Measurements from ENCODE around the gene PIGM.
A peak's percentile ranks its signal among the peaks of the same experiment; 100 is the strongest.

PIGM gene

GRCh38 chr1:160022330-160023310 lies 9.2 kb downstream of the PIGM start:
- DNase-seq (ENCODE audit: low spot score), result no peak

- no peak for DNase-seq (ENCODE audit: low spot score)
Measured at GRCh38 chr1:160021376-160022074, 10.3 kb downstream of the PIGM start.

- no peak for DNase-seq (ENCODE audit: low spot score)
Measured at GRCh38 chr1:160020196-160020595, 11.6 kb downstream of the PIGM start.

- DNase-seq (ENCODE audit: low spot score), result peak; percentile 65
Measured at GRCh38 chr1:160018900-160019299, 12.9 kb downstream of the PIGM start.

DNA sequence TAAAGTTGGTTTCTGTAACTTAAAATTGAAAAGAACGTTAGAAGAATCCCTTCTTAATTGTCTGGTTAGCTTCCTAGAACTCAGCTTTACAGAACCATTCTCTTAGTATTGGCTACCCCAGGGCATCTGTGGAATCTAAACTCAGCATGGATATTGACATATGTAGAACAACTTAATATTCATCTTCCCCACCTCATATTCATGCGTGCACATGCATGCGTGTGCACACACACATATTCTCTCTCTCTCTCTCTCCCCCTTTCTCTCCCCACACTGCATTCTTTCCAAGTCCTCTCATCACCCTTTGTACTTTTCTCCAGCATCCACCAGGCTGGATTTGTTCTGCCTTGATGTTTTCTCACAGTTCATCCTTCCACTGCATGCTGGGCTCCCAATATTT lies 13.4 kb downstream of the PIGM start:
- DNase-seq (ENCODE audit: low spot score), result no peak

GRCh38 chr1:160017592-160017991 lies 14.2 kb downstream of the PIGM start:
- DNase-seq (ENCODE audit: low spot score), result no peak

DNA sequence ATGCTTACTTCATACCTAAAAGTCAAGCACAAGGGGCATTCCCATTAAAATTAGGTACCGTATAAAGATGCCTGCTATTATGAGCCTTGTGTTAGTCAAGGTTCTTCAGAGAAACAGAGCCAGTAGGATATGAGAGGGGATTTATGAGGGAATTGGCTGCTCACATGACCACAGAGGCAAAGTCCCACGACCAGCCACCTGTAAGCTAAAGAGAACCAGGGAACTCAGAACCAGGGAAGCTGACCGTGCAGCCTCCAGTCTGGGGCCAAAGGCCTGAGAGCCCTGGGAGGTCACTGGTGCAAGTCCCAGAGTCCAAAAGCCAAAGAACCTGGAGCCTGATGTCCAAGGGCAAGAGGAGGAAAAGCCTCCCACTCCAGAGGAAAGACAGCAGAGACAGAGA lies 20.0 kb downstream of the PIGM start:
- DNase-seq (ENCODE audit: low spot score), result no peak

DNA sequence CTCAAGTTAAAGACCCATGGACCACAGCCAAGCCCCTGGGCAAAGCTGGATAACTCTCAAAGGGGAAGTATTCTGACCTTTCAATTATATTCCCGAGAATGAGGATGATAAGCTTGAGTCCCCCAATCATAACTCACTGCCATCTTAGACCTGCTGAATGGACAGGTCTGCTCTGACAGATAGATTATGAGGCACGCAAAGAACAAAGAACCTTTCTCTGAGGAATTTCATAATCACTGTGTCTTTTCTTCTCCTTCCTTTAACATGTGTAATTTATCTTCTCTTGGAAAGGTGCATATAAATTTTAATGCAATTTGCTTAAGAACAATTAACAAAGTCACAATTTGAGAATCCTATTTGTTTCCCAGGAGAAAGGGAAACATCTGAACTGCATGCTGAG lies 22.0 kb downstream of the PIGM start:
- no peak for DNase-seq (ENCODE audit: low spot score)

DNA sequence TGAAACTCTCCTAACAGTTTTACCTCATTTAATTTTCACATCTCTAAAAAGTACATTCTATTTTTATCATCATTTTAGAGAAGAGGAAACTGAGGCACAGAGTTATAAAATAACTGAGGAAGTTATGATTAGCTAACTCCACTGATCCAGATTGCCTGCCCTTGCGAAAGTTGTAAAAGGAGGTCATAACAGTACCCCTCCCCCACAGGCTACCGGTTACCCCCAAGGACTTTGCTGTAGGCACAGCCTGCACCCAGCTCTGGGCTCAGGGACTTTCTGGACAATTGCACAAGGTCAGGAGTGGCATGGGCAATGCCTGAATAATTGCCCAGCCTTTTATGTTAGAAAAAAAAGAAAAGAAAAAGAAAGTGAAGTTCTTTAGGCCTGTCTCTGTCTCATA lies 22.7 kb downstream of the PIGM start:
- no peak for DNase-seq (ENCODE audit: low spot score)

- DNase-seq (ENCODE audit: low spot score), result peak; percentile 17
Measured at GRCh38 chr1:160007577-160008200, 24.1 kb downstream of the PIGM start.

DNA sequence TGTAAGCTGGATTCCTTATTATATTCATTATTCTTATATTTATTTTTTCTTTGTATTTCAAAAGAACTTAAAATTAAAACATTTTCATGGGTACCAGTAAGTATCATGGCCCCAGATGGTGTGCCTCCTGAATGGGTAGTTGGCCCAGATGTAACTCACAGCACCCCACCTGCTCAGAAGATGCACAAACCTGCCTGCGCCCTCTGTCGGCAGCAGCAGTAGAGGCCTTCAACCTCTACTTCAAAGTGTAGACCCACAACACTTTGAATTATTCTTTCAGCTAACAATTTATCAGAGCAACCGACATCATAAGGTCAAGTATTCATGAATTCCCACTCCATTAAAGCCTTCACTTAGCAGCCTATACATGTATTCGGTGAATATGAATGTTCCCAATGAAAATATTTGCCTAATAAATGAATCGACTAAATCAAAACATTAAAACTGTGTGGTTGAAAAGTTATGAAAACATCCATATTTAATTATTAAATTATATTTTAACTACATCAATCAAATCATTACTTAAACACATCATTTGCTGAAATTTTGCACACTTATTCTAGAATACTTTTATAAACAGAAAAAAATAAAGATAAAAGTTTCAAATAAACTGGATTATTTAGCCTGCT lies 25.4 kb downstream of the PIGM start:
- peak; percentile 78 for DNase-seq (ENCODE audit: low spot score)

DNA sequence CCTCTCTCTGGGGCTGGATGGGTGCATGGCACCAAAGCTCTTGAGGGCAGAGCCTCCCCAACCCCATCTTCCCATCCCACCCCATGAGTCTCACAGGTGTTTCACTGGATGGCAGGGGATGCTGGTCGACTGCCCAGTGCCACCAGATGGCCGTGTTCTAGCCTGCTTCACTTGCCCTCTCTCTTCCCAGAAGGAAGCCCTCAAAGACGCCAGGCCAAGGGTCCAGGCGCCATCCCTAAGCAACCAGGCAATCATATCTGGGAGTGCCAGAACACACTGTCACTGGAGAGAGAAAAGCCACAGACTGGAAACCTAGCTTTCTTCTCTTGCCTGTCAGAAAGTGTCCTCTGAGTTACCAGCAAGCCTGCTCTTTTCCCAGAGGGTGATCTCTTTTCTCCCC lies 26.7 kb downstream of the PIGM start:
- no peak for DNase-seq (ENCODE audit: low spot score)

DNA sequence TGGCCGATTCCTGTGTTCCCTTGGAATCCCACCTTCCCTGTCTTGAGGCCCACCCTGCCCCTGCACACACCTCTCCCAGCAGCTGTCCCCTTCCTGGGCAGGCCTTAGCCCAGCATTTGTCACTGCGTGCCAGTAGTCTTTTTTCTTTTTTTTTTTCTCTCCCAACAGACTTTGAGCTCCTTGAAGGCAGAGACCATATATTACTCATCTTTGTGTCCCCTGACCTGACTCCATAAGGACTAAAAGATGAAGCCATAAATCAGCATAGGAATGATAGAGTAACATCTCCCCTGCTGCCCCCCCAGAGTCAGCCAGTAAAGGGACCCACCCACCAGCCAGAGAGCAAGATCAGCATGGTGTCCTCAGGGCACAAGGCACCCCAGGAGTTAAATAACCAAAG lies 27.4 kb downstream of the PIGM start:
- no peak for DNase-seq (ENCODE audit: low spot score)

DNA sequence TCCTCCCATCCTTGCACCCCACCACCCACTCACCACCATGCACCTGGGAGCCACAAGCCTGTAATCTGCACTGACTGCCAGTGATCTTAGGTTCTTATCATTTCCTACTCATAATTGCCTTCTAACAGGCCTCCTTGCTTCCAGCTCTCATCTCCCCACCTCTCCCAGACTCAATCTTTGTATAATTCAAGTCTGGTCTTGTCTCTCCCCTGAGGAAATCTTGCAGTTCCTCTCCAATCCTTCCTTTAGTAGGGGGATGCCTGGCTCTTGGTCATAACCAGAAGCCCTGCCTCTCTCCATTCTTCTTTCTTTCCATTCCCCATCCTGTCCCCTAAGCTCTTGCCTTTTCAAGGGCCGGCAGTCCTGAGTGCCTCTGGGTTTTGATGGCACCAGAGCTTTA lies 27.8 kb downstream of the PIGM start:
- DNase-seq (ENCODE audit: low spot score), result no peak

- DNase-seq (ENCODE audit: low spot score), result no peak
Measured at GRCh38 chr1:160001440-160001839, 30.4 kb downstream of the PIGM start.

DNA sequence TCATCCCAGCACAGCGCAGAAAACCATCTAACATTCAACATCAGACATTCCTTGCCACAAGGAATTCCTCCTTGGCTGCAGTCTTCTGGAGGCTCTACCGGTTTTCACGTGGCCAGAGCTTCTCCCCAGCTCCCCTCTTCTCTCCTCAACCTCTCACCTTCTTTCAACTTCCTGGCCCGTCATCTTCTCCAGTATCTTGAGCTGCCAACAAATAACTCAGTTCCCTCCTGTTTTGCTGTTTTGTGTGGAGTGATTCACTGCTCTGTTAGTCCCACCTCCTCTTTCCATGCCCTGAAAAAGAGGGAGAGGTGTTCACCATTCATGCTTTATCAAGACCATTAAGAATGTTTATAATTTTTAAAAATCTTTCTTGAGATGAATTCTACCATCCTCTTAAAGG lies 32.6 kb downstream of the PIGM start:
- peak; percentile 21 for DNase-seq (ENCODE audit: low spot score)

DNA sequence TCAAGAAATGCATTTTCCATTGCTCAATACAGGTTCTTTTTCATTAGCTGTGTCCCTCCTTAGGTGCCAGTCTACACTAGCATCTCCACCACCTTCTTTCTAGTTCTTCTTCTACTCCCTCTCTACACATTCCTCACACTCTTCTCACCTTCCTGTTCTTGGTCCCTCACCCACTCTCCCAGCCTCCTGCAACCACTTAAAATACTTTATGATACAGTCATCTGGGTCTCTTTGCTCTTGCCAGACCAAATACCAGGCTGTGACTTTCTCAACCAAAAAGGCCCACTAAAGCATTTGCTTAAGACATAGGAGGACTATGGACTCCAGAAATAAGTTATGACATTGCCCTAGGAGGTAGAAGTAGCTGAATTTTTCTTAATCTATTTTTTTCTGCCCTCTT lies 35.1 kb downstream of the PIGM start:
- DNase-seq (ENCODE audit: low spot score), result peak; percentile 90

DNA sequence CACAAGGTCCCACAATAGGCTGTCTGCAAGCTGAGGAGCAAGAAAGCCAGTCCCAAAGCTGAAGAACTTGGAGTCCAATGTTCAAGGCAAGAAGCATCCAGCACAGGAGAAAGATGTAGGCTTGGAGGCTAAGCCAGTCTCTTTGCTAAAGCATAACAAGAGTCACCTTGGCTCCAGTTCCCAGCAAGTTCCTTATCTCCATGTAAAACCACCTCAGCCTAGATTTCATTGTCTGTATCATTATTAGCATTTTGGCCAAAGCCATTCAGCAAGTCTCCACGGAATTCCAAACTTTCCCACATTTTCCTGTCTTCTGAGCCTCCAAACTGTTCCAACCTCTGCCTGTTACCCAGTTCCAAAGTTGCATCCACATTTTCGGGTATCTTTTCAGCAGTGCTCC lies 36.9 kb downstream of the PIGM start:
- DNase-seq (ENCODE audit: low spot score), result no peak

GRCh38 chr1:159993911-159994310 lies 37.9 kb downstream of the PIGM start:
- no peak for DNase-seq (ENCODE audit: low spot score)

DNA sequence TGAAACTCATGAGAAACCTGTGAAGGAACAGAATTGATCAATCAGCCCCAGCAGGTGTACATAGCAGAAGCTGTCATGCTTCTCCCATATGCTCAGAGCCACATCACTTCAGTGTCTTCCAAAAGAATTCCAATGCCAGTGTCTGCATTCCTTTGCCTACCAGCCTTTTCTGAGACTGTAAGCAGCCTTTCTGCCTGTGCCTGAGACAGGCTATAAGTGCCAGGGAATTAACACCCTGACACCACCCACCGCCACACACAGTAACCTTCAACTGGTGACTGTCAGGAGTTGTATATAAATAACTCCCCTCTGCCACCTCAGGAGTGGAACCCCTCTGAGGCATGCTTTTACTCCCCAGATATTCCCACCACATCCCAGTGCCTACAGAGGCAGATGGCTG lies 39.6 kb downstream of the PIGM start:
- DNase-seq (ENCODE audit: low spot score), result peak; percentile 17

- peak; percentile 17 for DNase-seq (ENCODE audit: low spot score)
Measured at GRCh38 chr1:159991513-159991912, 40.3 kb downstream of the PIGM start.

- no peak for DNase-seq (ENCODE audit: low spot score)
Measured at GRCh38 chr1:159990005-159990404, 41.8 kb downstream of the PIGM start.
